HK-2 (cell line): ENCODE results near the gene CDNF.
"Not testable (repeated sequence)": the region's sequence is repeated elsewhere in the genome, so short reads cannot be mapped to it uniquely, and the experiment has no call there.

Experiments
- DNase-seq: peaks from one replicate; pipeline ENCODE4 v3.0.0-alpha.2; 2018; ENCODE audit not compliant: unreplicated experiment

The CDNF gene

DNA sequence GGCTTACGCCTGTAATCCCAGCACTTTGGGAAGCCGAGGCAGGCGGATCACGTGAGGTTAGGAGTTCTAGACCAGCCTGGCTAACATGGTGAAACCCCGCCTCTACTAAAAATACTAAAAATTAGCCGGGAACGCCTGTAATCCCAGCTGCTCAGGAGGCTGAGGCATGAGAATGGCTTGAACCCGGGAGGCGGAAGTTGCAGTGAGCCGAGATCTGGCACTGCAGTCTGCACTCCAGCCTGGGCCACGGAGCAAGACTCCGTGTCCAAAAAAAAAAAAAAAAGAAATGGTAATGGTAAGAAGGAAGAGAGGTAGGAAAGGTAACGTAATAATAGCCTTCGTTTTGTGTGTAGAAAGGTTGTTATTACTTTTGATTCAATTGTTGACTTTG, 1.5 kb upstream of the CDNF start:
- DNase-seq: peak; percentile 7

DNA sequence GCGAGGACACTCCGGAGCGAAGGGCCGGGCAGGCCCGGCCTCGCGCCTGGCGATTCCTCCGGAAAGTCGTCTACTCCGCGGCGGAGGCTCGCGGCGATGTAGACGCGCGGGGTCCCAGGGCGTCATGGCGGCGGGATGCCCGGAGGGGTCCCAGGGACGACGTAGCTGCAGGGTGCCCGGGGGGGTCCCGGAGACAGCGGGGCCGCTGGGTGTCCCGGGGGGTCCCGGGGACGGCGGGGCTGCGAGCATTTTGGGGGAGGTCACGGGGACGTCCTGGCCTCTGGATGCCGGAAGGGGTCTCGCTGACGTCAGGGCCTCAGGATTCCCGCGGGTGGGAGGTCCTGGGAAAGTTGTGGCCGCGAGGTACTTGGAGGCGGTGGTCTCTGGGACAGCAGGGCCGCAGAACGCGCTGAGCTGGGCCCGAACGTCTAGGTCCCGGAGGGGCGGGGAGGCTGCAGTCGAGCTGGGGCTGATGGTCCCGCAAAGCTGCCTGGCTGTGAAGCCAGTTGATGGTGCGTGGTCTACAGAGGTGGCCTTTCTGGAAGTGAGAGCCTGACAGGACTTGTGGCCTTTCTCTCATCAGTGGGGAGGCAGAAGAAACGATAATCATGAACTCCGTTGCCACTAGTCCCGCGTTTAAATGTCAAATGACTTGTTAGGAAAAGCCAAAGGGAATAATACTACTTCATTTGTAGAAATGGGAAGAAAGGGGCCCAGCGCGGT, 906 bp upstream of the CDNF start:
- DNase-seq: peak; percentile 21

DNA sequence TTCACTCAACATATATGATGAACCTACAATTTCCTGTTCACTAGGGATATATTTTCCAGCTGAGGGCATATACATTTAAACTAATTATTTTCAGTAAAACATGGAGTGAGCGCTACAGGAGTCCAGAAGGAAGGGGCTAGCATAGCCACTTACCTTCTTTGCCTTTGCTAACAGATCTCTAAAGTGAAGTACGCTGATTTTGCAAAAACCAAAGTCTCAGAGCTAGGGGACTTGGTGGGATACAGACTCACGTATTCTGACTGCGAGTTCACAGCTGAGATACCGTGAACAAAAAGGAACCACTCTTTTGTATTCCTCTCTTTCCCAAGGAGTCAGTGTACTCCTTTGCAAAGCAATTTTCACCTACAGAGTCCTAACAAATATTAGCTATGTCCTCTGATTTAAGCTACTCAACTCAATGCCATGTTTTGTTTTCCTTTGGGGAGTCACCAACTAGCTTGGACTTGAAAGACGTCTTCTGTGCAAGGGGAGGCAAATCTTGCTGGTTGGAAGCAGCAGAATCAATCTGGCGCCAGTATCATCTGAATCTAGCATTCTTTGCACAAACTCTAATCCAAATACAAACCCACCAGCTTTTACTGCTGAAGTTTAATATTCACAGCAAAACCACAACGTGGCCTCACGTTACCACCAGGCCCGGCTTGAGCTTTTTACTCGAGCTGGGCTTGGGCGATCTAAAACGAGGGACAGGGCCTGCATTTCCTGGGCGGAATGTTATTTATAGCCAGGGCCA, 657 bp downstream of the CDNF start:
- no peak for DNase-seq

DNA sequence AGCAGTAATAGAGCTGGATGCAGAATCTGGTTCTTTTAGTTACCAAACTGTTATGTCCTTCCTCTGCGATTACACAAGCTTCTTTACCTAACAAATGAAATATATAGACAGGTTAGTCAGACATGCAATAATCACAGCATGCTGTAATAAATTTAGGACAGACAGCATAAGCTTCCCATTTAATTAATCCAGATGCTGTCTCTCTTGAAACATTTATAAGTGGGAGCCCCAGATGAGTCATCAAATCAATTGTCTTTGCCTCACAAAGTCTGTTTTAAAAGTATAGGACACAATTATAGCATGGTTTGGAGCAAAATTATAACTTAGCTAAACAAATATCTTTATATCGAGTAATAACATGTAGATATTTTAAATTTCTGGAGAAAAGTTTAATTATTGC, 1.6 kb downstream of the CDNF start:
- no peak for DNase-seq

DNA sequence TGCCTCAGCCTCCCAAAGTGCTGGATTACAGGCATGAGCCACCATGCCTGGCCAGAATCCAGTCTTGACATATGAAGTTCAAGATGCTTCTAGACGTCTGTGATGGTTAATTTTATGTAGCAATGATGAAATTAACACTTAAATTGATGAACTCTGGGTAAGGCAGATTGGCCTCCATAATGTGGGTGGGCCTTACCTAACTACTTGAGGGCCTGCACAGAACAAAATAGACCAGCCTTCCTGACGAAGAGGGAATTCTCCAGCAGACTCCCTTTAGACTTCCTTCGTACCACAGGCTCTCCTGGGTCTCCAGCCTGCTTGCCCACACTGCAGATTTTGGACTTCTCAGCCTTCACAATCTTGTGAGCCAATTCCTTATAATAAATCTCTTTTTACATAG, 4.7 kb downstream of the CDNF start:
- DNase-seq: no peak

DNA sequence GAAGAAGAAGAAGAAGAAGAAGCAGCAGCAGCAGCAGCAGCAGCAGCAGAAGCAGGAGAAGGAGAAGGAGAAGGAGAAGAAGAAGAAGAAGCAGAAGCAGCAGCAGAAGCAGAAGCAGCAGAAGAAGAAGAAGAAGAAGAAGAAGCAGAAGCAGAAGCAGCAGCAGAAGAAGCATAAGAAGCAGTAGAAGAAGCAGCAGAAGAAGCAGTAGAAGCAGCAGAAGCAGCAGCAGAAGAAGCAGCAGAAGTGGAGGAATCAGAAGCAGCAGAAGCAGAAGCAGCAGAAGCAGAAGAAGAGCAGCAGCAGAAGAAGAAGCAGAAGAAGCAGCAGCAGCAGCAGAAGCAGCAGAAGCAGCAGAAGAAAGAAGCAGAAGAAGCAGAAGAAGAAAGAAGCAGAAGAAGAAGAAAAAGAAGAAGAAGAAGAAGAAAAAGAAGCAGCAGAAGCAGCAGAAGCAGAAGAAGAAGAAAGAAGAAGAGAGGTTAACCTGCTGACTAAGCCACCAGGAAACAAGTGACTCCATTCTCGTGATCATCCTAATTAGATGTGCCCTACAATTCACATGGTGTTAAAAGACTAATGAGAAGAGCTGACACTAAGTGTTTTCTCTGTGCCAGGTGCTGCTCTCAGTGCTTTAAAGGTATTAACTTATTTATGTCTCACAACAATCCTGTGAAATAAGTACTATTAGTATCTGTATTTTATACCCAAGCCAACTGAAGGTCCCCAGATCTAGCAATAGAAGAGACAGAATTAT, 11.6 kb downstream of the CDNF start:
- no peak for DNase-seq

DNA sequence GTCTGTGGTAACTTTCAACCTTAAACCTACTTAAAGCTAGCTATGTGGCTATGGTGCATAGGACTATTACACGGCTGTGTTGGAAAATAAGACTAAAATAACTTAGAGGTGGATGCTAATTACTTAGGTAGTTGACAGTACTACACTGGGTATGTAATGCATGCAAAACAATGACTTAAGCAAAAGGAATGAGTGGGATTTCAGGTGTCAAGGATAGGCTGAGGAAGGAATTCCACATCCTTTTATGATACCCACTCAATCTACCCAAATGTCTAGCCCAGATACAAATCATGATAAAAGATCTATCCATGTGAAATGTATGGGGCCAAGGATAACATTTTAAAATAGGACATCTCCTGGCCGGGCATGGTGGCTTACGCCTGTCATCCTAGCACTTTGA, 13.9 kb downstream of the CDNF start:
- no peak for DNase-seq

DNA sequence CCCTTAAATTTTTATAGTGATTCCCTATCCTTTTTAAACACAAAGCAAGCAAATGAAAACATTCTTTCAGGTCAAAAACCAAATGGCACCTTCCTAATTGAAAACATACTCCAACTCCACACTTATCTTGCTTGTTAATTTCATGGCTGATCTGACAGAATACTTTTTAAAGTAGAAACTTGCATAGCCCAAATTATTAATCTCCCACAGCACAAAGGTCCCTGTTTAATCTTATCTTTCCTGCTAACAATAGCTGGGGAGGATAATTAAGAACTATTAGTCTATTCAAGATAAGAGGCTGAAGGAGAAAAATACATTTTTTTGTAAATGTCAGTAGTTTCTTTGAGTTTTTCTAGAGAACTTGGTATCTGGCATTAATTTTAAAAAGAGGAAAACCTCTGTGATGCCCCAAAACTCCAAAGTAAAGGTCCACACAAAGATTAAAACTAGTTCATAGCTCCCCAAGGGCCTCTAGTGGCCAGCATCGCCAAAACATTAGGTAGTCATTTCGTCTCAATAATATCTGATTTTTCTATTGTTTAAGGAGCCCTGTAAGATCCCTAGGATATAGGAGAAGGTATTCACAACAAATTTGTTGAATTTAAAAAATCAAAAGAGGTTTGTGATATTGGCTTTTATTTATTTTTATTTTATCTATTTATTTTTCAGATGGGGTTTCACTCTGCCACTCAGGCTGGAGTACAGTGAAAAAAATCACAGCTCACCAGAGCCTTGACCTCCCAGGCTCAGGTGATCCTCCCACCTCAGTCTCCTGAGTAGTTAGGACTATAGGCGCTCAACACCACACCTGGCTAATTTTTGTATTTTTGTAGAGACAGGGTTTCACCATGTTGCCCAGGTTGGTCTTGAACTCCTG, 14.7 kb downstream of the CDNF start:
- no peak for DNase-seq

DNA sequence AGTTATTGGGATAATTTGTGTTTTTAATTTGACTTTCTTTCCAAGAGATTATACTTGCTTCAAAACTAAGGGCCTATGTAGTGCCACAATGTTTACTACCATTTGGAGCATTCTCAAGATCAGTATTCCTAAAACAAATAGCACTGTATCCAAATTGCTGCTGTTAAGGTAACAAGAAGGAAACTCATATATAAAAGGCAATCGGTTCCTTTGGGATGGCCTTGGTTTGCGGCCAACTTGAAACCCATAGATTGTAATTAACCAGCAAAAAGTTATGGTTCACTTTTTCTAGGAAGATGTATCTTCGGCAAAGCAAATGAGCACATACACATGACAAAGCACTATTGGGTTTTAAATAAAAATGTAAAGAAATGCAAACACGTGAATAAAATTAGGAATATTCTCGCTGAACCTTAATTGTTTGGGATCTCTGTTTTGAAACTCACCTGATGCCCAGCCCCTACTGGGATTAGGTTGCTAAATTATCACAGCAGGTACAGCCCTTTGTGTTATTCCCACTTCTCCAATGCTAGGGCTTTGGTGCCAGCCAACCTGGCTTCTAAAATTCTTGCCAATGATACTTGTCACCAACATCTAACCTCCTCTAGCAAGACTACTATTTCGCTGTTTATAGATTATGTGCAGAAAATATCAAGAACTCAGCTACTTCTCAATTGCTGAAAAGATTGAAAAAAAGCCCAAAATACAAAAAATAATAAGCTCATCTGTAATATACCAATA, 16.0 kb downstream of the CDNF start:
- no peak for DNase-seq

DNA sequence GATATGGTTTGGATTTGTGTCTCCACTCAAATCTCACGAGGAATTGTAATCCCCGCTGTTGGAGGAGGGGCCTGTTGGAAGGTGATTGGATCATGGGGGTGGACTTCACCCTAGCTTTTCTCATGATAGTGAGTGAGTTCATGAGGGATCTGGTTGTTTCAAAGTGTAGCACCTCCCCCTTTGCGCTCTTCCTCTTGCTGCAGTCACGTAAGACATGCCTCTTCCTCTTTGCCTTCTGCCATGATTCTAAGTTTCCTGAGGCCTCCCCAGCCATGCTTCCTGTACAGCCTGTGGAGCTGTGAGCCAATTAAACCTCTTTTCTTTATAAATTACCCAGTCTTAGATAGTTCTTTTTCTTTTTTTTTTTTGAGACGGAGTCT, 17.1 kb downstream of the CDNF start:
- no peak for DNase-seq

DNA sequence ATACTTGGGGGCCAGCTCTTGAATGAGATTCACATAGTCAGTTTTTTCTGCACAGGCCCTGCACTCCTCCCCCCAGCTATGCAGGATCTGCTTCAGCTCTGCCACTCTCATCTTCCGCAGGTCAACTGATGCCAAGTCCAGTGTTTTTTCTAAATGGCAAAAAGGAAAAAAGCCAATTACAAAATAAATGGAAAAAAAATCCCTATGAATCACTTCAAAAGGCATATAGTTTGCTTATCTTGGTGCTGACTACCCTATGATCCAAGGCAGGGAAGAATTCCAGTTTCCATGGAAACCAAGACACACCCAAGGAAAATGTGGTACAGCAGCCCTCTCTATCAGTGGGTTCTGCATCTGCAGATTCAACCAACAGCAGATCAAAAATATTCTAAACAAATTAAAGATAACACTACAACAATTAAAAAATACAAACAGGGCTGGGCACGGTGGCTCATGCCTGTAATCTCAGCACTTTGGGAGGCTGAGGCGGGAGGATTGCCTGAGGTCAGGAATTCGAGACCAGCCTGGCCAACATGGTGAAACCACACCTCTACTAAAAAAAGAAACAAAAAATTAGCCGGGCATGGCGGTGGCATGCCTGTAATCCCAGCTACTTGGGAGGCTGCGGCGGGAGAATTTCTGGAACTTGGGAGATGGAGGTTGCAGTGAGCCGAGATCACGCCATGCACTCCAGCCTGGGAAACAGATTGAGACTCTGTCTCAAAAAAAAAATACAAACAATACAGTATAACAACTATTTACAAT, 17.6 kb downstream of the CDNF start:
- DNase-seq: no peak

DNA sequence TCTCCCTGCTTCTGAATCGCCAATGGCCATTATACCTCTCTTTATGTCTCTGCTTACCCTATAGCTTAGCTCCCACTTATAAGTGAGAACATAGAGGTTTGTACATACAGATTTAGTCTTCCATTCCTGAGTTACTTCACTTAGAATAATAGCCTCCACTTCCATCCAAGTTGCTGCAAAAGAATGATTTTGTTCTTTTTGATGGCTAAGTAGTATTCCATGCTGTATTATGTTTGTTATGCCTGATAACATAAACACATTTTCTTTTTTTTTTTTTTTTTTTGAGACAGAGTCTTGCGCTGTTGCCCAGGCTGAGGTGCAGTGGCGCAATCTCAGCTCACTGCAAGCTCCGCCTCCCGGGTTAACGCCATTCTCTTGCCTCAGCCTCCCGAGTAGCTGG, 21.1 kb downstream of the CDNF start:
- not testable (repeated sequence) for DNase-seq

DNA sequence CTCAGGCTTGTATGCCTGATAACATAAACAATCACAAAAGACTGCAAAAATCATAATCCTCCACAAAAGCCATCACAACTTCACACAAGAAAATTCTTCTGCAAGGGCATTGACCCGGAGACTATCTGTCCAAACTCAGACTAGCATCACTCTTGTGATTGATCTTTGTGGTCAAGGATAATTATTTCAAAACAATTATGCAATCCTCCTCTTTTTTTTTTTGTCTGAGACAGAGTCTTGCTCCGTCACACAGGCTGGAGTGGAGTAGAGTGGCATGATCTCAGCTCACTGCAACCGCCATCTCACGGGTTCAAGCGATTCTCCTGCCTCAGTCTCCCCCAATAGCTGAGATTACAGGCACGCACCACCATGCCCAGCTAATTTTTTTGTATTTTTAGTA, 22.2 kb downstream of the CDNF start:
- no peak for DNase-seq

DNA sequence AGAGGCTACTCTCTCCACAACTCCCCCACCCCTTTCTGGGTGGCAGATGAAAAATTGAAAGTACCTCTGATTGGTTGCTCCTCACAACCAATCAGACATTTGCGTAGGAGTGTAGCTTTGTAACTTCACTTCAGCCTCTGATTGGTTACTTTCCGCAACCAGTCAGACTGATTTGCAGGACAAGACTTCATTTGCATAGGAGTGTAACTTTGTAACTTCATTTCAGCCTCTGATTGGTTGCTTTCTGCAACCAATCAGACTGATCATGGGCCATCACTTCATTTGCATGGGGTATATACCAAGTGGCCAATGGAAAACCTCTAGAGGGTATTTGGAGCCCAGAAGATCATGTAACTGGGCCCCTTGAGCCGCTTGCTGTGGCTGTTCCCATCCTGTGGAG, 25.6 kb downstream of the CDNF start:
- DNase-seq: no peak

DNA sequence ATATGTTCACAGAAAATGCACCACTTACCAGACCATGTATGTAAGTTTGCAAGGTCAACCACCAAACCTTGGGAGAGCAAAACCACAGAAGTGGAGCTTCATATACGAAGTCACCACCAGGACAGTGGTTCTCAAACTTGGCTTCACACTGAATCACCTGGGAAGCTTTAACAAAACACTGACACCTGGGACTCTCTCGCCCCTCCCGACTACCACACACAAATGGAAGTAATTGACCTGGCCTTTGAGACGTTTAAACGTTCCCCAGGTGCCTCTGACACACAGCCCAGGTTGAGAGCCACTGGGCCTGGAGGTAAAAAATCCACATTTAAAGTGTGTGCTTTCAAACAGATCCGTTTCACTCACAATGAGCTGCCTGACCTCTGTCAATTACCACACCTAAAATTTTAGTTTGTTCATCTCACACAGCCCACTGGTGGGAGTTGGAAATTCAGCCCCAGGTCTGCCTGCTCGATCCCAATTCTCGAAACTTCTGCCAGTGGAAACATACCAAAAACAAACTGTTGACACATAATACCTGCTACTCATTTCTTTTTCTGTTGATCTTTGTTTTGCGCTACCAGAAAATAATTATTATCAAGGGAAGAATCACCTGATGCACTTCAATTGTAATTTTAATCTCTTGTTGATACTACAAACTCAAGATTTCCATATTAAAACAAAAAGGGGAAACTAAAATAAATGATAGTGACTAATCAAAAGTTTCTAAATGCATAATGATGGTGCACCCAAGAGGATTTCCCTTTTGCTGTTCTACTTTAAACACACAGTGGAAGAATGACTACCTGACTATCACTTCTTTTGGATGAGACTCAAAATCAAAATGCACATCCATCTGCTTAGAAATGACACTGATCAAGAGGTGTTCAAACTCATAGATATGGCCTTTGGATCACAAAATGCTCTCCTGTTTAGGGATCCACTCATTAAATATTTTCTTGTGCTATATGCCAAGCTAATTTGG, 26.6 kb downstream of the CDNF start:
- DNase-seq: no peak

DNA sequence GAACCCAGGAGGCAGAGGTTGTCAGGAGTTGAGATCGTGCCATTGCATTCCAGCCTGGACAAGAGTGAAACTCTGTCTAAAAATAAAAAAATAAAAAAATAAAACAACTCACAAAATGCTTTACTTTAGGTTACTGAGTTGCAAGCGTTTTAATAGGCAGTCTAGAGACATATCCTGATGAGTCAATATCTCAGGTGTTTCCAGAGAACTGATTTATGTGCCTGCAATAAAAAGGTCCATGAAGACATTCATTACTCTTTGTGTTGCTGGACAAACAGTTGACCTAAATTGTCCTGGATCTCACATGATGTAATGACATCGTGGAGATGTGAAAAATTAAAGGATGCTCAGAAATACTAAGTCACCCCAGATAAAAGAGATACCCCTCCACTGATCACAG, 31.5 kb downstream of the CDNF start:
- DNase-seq: no peak

DNA sequence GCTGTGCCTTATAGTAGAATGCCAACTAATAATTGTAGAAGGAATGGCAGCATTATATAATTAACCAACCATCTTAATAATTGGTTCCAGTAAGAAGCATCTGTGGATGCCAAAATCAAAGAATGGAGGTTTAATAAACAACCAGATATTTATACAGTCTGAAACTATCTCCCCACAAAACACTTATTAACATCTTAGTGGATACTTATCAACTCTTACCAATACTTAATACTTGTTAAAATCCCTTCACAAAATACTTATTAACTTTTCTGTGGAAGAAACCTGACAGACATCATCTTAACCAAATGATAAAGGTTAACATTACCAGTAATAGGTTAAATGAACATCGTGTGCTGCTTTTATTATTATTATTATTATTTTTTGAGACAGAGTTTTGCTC, 34.0 kb downstream of the CDNF start:
- no peak for DNase-seq

DNA sequence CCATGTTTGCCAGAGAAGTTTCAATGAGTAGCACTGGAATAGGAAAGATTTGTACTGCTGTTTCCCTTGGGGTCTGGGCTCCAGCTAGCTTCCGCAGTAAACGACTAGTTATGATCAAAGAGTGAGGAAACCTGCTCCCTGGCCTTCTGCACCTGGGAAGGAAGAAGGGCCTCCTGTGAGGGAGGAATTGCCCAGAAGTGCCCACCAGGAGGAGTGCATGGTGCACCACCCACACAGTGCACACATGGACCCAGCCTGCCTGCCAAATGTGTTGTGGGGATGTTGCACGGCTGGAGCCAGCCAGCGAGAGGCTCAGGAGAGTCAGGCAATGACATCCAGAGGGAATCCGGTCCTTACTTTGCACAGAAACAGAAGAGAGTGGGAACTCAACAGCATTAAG, 36.1 kb downstream of the CDNF start:
- DNase-seq: no peak

DNA sequence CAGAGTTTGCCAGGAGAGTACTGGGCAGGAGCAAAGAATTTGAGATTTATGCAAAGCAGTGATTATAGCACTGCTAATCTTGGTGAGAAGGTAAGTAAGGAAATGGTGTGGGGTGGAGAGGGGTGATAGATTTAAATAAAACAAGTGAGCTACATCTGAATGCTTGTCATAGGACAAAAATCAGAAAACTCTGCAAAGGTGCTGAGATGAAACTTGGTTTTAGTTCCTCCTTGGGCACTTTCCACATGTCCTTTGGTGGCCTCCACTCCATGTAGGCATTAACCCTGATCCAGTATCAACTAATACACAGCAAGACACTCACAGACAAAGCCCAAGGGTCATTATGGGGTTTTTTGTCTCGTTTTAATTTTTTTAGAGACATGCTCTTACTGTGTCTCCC, 37.4 kb downstream of the CDNF start:
- DNase-seq: no peak
